Vagina (tissue), 2 donors: Measurements from ENCODE around the gene SH3GL2. TPM values are rescaled to one million over a fixed set of nuclear protein-coding genes. Genes with fewer than 3 reads are reported as not detected.

Source experiments
- DNase-seq, 2 donors: peaks; one replicate each; pipeline ENCODE4 v3.0.0-alpha.2; 2017; ENCODE audit errors: extremely low spot score in 2 of 2
- H3K27ac ChIP-seq: fragments of 200-600 bp; sonication (generic); one replicate; pipeline ENCODE4 v1.5.1; 2019
- H3K27me3 ChIP-seq: fragments of 200-600 bp; sonication (generic); one replicate; pipeline ENCODE4 v1.5.1; 2019
- H3K36me3 ChIP-seq, 2 donors: fragments of 200-600 bp; sonication (generic); one replicate each; pipeline ENCODE4 v1.5.1; 2017 to 2019
- H3K4me1 ChIP-seq: fragments of 200-600 bp; sonication (generic); one replicate; pipeline ENCODE4 v1.5.1; 2019
- H3K4me3 ChIP-seq, 2 donors: fragments of 200-600 bp; sonication (generic); 1 replicate in 1 of 2; 2 replicates in 1 of 2; pipeline ENCODE4 v1.5.1; 2016 to 2019
- H3K9me3 ChIP-seq: fragments of 200-600 bp; sonication (generic); one replicate; pipeline ENCODE4 v1.5.1; 2019
- CTCF ChIP-seq, 3 experiments: fragments of 450-650 bp in 2 of 3; fragments of 200-600 bp in 1 of 3; sonication (generic) in 1 of 3; IDR thresholded peaks; one replicate each; pipeline ENCODE4 v1.5.1; 2017 to 2019; ENCODE audit warnings: antibody characterized with exemption in 3 of 3, mild to moderate bottlenecking in 2 of 3, moderate library complexity in 2 of 3
- POLR2A ChIP-seq, 2 donors: fragments of 450-650 bp; IDR thresholded peaks; one replicate each; pipeline ENCODE4 v1.6.1; 2017; ENCODE audit warnings: antibody characterized with exemption in 2 of 2, mild to moderate bottlenecking in 2 of 2, moderate library complexity in 2 of 2
- POLR2AphosphoS5 ChIP-seq, 2 donors: sonication (generic); formaldehyde crosslinking; IDR thresholded peaks; one replicate each; pipeline ENCODE4 v1.9.0; 2017; ENCODE audit warnings: antibody characterized with exemption in 2 of 2, mild to moderate bottlenecking in 2 of 2, low read depth in 1 of 2; ENCODE audit not compliant: insufficient read depth in 1 of 2
- intact Hi-C: fragments of 100-400 bp; cut with DNase I; formaldehyde crosslinking; loops from one replicate; pipeline ENCODE4 v1.15.1; 2023
- total RNA-seq: library from RNA; depleted of rRNA; stranded (reverse); fragments of >200 nt; gene quantifications from one replicate; pipeline ENCODE4 v1.2.3, GENCODE V29; 2016

Gene SH3GL2
- total RNA-seq, 1 donor from 2014 or later = not detected

- Histone ChIP-seq H3K27ac (no peak overlapping the region), H3K4me1 (no peaks in the 10 kb centered on the region), H3K4me3 (no peak overlapping the region), H3K36me3 (no peaks in the 10 kb centered on the region), H3K27me3 (no peaks in the 10 kb centered on the region), H3K9me3 (no peaks in the 10 kb centered on the region)
- no peak for DNase-seq
- intact Hi-C loops = no loop called here
- TF ChIP-seq POLR2A (IDR thresholded peaks at IDR 0.05) = no peak
- TF ChIP-seq CTCF (IDR thresholded peaks at IDR 0.05) = no peak
- no peak for TF ChIP-seq POLR2AphosphoS5 (IDR thresholded peaks at IDR 0.05; ENCODE audit: insufficient read depth in 1 of 2, low read depth in 1 of 2)
Measured at GRCh38 chr9:17775656-17776055, 196.8 kb downstream of the SH3GL2 start.

- H3K27me3 ChIP-seq = no peaks in the 10 kb centered on the region
- H3K27ac ChIP-seq = no peak overlapping the region
- no peaks in the 10 kb centered on the region for H3K36me3 ChIP-seq
- no peaks in the 10 kb centered on the region for H3K4me1 ChIP-seq
- no peak for DNase-seq
- intact Hi-C loops = no loop called here
- no peaks in the 10 kb centered on the region for H3K9me3 ChIP-seq
- no peak overlapping the region for H3K4me3 ChIP-seq
- no peak for TF ChIP-seq CTCF (IDR thresholded peaks at IDR 0.05)
- TF ChIP-seq POLR2A (IDR thresholded peaks at IDR 0.05) = no peak
- TF ChIP-seq POLR2AphosphoS5 (IDR thresholded peaks at IDR 0.05; ENCODE audit: insufficient read depth in 1 of 2, low read depth in 1 of 2) = no peak
Measured at GRCh38 chr9:17776735-17777134, 197.9 kb downstream of the SH3GL2 start.

- Histone ChIP-seq H3K9me3 (no peaks in the 10 kb centered on the region), H3K36me3 (no peaks in the 10 kb centered on the region), H3K27me3 (no peaks in the 10 kb centered on the region), H3K27ac (no peak overlapping the region), H3K4me1 (no peaks in the 10 kb centered on the region), H3K4me3 (no peak overlapping the region)
- TF ChIP-seq POLR2AphosphoS5 (IDR thresholded peaks at IDR 0.05; ENCODE audit: insufficient read depth in 1 of 2, low read depth in 1 of 2) = no peak
- TF ChIP-seq POLR2A (IDR thresholded peaks at IDR 0.05) = no peak
- TF ChIP-seq CTCF (IDR thresholded peaks at IDR 0.05) = no peak
- intact Hi-C loops = no loop called here
- no peak for DNase-seq
Measured at GRCh38 chr9:17777465-17777864, 198.6 kb downstream of the SH3GL2 start.

GRCh38 chr9:17782430-17783149 lies 203.7 kb downstream of the SH3GL2 start:
- intact Hi-C loops = no loop called here
- H3K4me3 ChIP-seq = no peak overlapping the region
- no peak for TF ChIP-seq POLR2AphosphoS5 (IDR thresholded peaks at IDR 0.05; ENCODE audit: insufficient read depth in 1 of 2, low read depth in 1 of 2)
- TF ChIP-seq POLR2A (IDR thresholded peaks at IDR 0.05) = no peak
- no peak for TF ChIP-seq CTCF (IDR thresholded peaks at IDR 0.05)
- H3K9me3 ChIP-seq = no peaks in the 10 kb centered on the region
- H3K36me3 ChIP-seq = no peaks in the 10 kb centered on the region
- H3K27me3 ChIP-seq = no peaks in the 10 kb centered on the region
- DNase-seq = no peak
- H3K4me1 ChIP-seq = no peaks in the 10 kb centered on the region
- H3K27ac ChIP-seq = no peak overlapping the region

- DNase-seq = no peak
- no peaks in the 10 kb centered on the region for H3K36me3 ChIP-seq
- H3K27ac ChIP-seq = no peak overlapping the region
- no peaks in the 10 kb centered on the region for H3K4me1 ChIP-seq
- TF ChIP-seq POLR2A (IDR thresholded peaks at IDR 0.05) (no peak), CTCF (IDR thresholded peaks at IDR 0.05) (no peak)
- intact Hi-C loops = no loop called here
- no peak overlapping the region for H3K4me3 ChIP-seq
- H3K27me3 ChIP-seq = no peaks in the 10 kb centered on the region
- H3K9me3 ChIP-seq = no peaks in the 10 kb centered on the region
Measured at GRCh38 chr9:17783227-17783626, 204.4 kb downstream of the SH3GL2 start.
